IgD-negative memory B cell (primary cell): Measurements from ENCODE around the gene PER2. TPM values are rescaled to one million over a fixed set of nuclear protein-coding genes. Genes with fewer than 3 reads are reported as not detected.
"Not testable (repeated sequence)": the region's sequence is repeated elsewhere in the genome, so short reads cannot be mapped to it uniquely, and the experiment has no call there.

Experiments
- H3K27ac Mint-ChIP-seq, 3 donors: one replicate each; pipeline ENCODE4 v1.8.0; 2020 to 2022; ENCODE audit warnings: mild to moderate bottlenecking in 3 of 3, mixed read lengths in 3 of 3, moderate library complexity in 1 of 3
- H3K27me3 Mint-ChIP-seq: one replicate; pipeline ENCODE4 v1.8.0; 2021; ENCODE audit warnings: mixed read lengths
- H3K36me3 Mint-ChIP-seq: one replicate; pipeline ENCODE4 v1.8.0; 2020; ENCODE audit warnings: mild to moderate bottlenecking, mixed read lengths
- H3K4me1 Mint-ChIP-seq, 3 donors: one replicate each; pipeline ENCODE4 v1.8.0; 2020 to 2022; ENCODE audit warnings: mixed read lengths in 3 of 3, mild to moderate bottlenecking in 1 of 3
- H3K4me3 Mint-ChIP-seq, 4 donors: one replicate each; pipeline ENCODE4 v1.8.0; 2020 to 2022; ENCODE audit warnings: mild to moderate bottlenecking in 4 of 4, mixed read lengths in 4 of 4, moderate library complexity in 3 of 4
- H3K9me3 Mint-ChIP-seq, 3 donors: one replicate each; pipeline ENCODE4 v1.8.0; 2020 to 2021; ENCODE audit warnings: mixed read lengths in 3 of 3, mild to moderate bottlenecking in 1 of 3
- polyA plus RNA-seq: library from polyadenylated mRNA; unstranded; fragments of 300-500 nt; fragmentation: Illumina TruSeq; gene quantifications from one replicate; pipeline ENCODE4 v1.2.3, GENCODE V29; 2021

PER2 gene
- 9.4 TPM for polyA plus RNA-seq

GRCh38 chr2:238287737-238288649, at the start of gene PER2:
Gene PER2 (minus strand): TSS chr2:238288610. CDS start chr2:238277936, 10,674 bp downstream.
- Mint-ChIP-seq H3K4me1 (peaks cover 26 to 35% (median 33%) of the 10 kb centered on the region in 3 donors), H3K27ac (peak within 1 kb of the TSS; percentile 86 to 98 (median 94)), H3K36me3 (peaks cover 2% of the 10 kb centered on the region), H3K9me3 (no peaks in the 10 kb centered on the region), H3K4me3 (peak within 1 kb of the TSS; percentile 91 to 98 (median 96)), H3K27me3 (no peaks in the 10 kb centered on the region)

GRCh38 chr2:238337846-238338245, 49.4 kb upstream of the PER2 start:
- peaks cover 7% of the 10 kb centered on the region for H3K36me3 Mint-ChIP-seq
- H3K4me1 Mint-ChIP-seq, result peaks cover 0 to 3% (median 0%) of the 10 kb centered on the region in 3 donors
- no peaks in the 10 kb centered on the region for H3K27me3 Mint-ChIP-seq
- no peak overlapping the region for H3K4me3 Mint-ChIP-seq
- no peak overlapping the region for H3K27ac Mint-ChIP-seq
- H3K9me3 Mint-ChIP-seq, result no peaks in the 10 kb centered on the region

GRCh38 chr2:238336793-238337444, 48.5 kb upstream of the PER2 start:
- H3K27me3 Mint-ChIP-seq, result no peaks in the 10 kb centered on the region
- H3K4me1 Mint-ChIP-seq, result peaks cover 0 to 3% (median 0%) of the 10 kb centered on the region in 3 donors
- H3K4me3 Mint-ChIP-seq, result no peak overlapping the region
- H3K27ac Mint-ChIP-seq, result no peak overlapping the region
- H3K9me3 Mint-ChIP-seq, result no peaks in the 10 kb centered on the region
- peaks cover 7% of the 10 kb centered on the region for H3K36me3 Mint-ChIP-seq

GRCh38 chr2:238336151-238336550, 47.7 kb upstream of the PER2 start:
- Mint-ChIP-seq H3K4me3 (no peak overlapping the region), H3K4me1 (peaks cover 0 to 3% (median 0%) of the 10 kb centered on the region in 3 donors), H3K9me3 (no peaks in the 10 kb centered on the region), H3K36me3 (peaks cover 6% of the 10 kb centered on the region), H3K27me3 (no peaks in the 10 kb centered on the region), H3K27ac (peak overlapping the region in 1 of 3 donors; percentile 53)

GRCh38 chr2:238335591-238335990, 47.2 kb upstream of the PER2 start:
- H3K27me3 Mint-ChIP-seq, H3K27ac Mint-ChIP-seq, H3K36me3 Mint-ChIP-seq, H3K4me1 Mint-ChIP-seq, H3K9me3 Mint-ChIP-seq, H3K4me3 Mint-ChIP-seq: not testable (repeated sequence)

GRCh38 chr2:238334885-238335284, 46.5 kb upstream of the PER2 start:
- Mint-ChIP-seq H3K4me3 (no peak overlapping the region), H3K27me3 (no peaks in the 10 kb centered on the region), H3K36me3 (peaks cover 5% of the 10 kb centered on the region), H3K27ac (no peak overlapping the region), H3K4me1 (peaks cover 0 to 3% (median 0%) of the 10 kb centered on the region in 3 donors), H3K9me3 (no peaks in the 10 kb centered on the region)

- Mint-ChIP-seq H3K4me3 (no peak overlapping the region), H3K9me3 (peaks cover 0 to 4% (median 2%) of the 10 kb centered on the region in 3 donors), H3K36me3 (peaks cover 13% of the 10 kb centered on the region), H3K27ac (no peak overlapping the region), H3K27me3 (no peaks in the 10 kb centered on the region), H3K4me1 (no peaks in the 10 kb centered on the region)
These were observed 43.5 kb upstream of the PER2 start for GRCh38 chr2:238331916-238332315.

- Mint-ChIP-seq H3K36me3 (peaks cover 14% of the 10 kb centered on the region), H3K27me3 (no peaks in the 10 kb centered on the region), H3K27ac (no peak overlapping the region), H3K4me1 (no peaks in the 10 kb centered on the region), H3K4me3 (no peak overlapping the region), H3K9me3 (peaks cover 0 to 4% (median 2%) of the 10 kb centered on the region in 3 donors)
These were observed 42.0 kb upstream of the PER2 start for GRCh38 chr2:238330391-238330790.

GRCh38 chr2:238327751-238328150, 39.3 kb upstream of the PER2 start:
- H3K27ac Mint-ChIP-seq, result peak overlapping the region in 1 of 3 donors; percentile 71
- peak overlapping the region in 1 of 4 donors; percentile 3 for H3K4me3 Mint-ChIP-seq
- no peaks in the 10 kb centered on the region for H3K27me3 Mint-ChIP-seq
- H3K4me1 Mint-ChIP-seq, result peaks cover 0 to 2% (median 0%) of the 10 kb centered on the region in 3 donors
- H3K9me3 Mint-ChIP-seq, result peaks cover 0 to 4% (median 2%) of the 10 kb centered on the region in 3 donors
- H3K36me3 Mint-ChIP-seq, result peaks cover 12% of the 10 kb centered on the region

- Mint-ChIP-seq H3K36me3 (peaks cover 12% of the 10 kb centered on the region), H3K4me1 (peaks cover 0 to 5% (median 1%) of the 10 kb centered on the region in 3 donors), H3K27ac (no peak overlapping the region), H3K27me3 (no peaks in the 10 kb centered on the region), H3K4me3 (no peak overlapping the region), H3K9me3 (peaks cover 0 to 4% (median 2%) of the 10 kb centered on the region in 3 donors)
These were observed 38.5 kb upstream of the PER2 start for GRCh38 chr2:238326801-238327365.

GRCh38 chr2:238325694-238326093, 37.3 kb upstream of the PER2 start:
- H3K9me3 Mint-ChIP-seq, result peaks cover 0 to 4% (median 2%) of the 10 kb centered on the region in 3 donors
- H3K4me3 Mint-ChIP-seq, result no peak overlapping the region
- H3K27ac Mint-ChIP-seq, result no peak overlapping the region
- peaks cover 0 to 9% (median 5%) of the 10 kb centered on the region in 3 donors for H3K4me1 Mint-ChIP-seq
- no peaks in the 10 kb centered on the region for H3K27me3 Mint-ChIP-seq
- H3K36me3 Mint-ChIP-seq, result peaks cover 12% of the 10 kb centered on the region

GRCh38 chr2:238324248-238324647, 35.8 kb upstream of the PER2 start:
- H3K27me3 Mint-ChIP-seq, H3K27ac Mint-ChIP-seq, H3K9me3 Mint-ChIP-seq, H3K36me3 Mint-ChIP-seq: not testable (repeated sequence)
- Mint-ChIP-seq H3K4me1 (peaks cover 4 to 14% (median 9%) of the 10 kb centered on the region in 3 donors), H3K4me3 (peak overlapping the region in 1 of 4 donors; percentile 17)

- no peaks in the 10 kb centered on the region for H3K9me3 Mint-ChIP-seq
- H3K4me3 Mint-ChIP-seq, result peak overlapping the region in 3 of 4 donors; percentile 77 to 91 (median 88)
- peaks cover 4 to 14% (median 9%) of the 10 kb centered on the region in 3 donors for H3K4me1 Mint-ChIP-seq
- peaks cover 2% of the 10 kb centered on the region for H3K27me3 Mint-ChIP-seq
- H3K36me3 Mint-ChIP-seq, result peaks cover 2% of the 10 kb centered on the region
- no peak overlapping the region for H3K27ac Mint-ChIP-seq
These were observed 33.6 kb upstream of the PER2 start for GRCh38 chr2:238322001-238322411.

- H3K4me1 Mint-ChIP-seq, result peaks cover 5 to 14% (median 9%) of the 10 kb centered on the region in 3 donors
- no peaks in the 10 kb centered on the region for H3K9me3 Mint-ChIP-seq
- peak overlapping the region; percentile 77 to 91 (median 87) for H3K4me3 Mint-ChIP-seq
- peak overlapping the region in 2 of 3 donors; percentile 44 to 92 for H3K27ac Mint-ChIP-seq
- no peaks in the 10 kb centered on the region for H3K36me3 Mint-ChIP-seq
- peaks cover 2% of the 10 kb centered on the region for H3K27me3 Mint-ChIP-seq
These were observed 33.1 kb upstream of the PER2 start for GRCh38 chr2:238321467-238321866.
